Gastrocnemius medialis (tissue), 4 donors: Measurements from ENCODE around the gene NDUFS5. TPM values are rescaled to one million over a fixed set of nuclear protein-coding genes. Genes with fewer than 3 reads are reported as not detected.
"Not testable (repeated sequence)": the region's sequence is repeated elsewhere in the genome, so short reads cannot be mapped to it uniquely, and the experiment has no call there.

Source experiments
- ATAC-seq, 2 donors: fragments of 150-250 bp; one replicate each; pipeline ENCODE4 v1.9.1; 2016
- DNase-seq, 2 donors: peaks; one replicate each; pipeline ENCODE4 v3.0.0-alpha.2; 2019
- H3K27ac ChIP-seq, 4 donors: fragments of 200-600 bp; sonication (generic); 1 replicate in 1 of 4; 2 replicates in 3 of 4; pipeline ENCODE4 v1.5.1; 2016 to 2018; ENCODE audit warnings: mild to moderate bottlenecking in 2 of 4, moderate library complexity in 1 of 4
- H3K27me3 ChIP-seq, 3 donors: fragments of 200-600 bp; sonication (generic) in 2 of 3; 1 replicate in 1 of 3; 2 replicates in 2 of 3; pipeline versions ENCODE4 v1.5.1 to v1.6.0; 2016 to 2019; ENCODE audit warnings: mild to moderate bottlenecking in 1 of 3, moderate library complexity in 1 of 3
- H3K36me3 ChIP-seq, 2 donors: fragments of 200-600 bp; sonication (generic) in 1 of 2; one replicate each; pipeline ENCODE4 v1.5.1; 2017 to 2018
- H3K4me1 ChIP-seq, 2 donors: fragments of 200-600 bp; sonication (generic) in 1 of 2; one replicate each; pipeline ENCODE4 v1.5.1; 2016 to 2017; ENCODE audit warnings: mild to moderate bottlenecking in 2 of 2
- H3K4me3 ChIP-seq, 4 donors: fragments of 200-600 bp; sonication (generic) in 3 of 4; 1 replicate in 1 of 4; 2 replicates in 3 of 4; pipeline ENCODE4 v1.5.1; 2016 to 2019; ENCODE audit warnings: mild to moderate bottlenecking in 2 of 4
- H3K9me3 ChIP-seq, 3 donors: fragments of 200-600 bp; sonication (generic) in 2 of 3; 1 replicate in 1 of 3; 2 replicates in 2 of 3; pipeline ENCODE4 v1.5.1; 2016 to 2019
- POLR2A ChIP-seq, 2 donors: fragments of 450-650 bp; IDR thresholded peaks; one replicate each; pipeline ENCODE4 v1.6.1; 2017; ENCODE audit warnings: antibody characterized with exemption in 2 of 2, mild to moderate bottlenecking in 2 of 2, moderate library complexity in 2 of 2
- in situ Hi-C, 4 donors: fragments of 200-750 bp; cut with MboI; loops; one replicate each; pipeline versions ENCODE4 v1.15.0 to v1.8.0; 2017; ENCODE audit warnings: low sequenced_read_pairs in 4 of 4
- intact Hi-C: fragments of 100-400 bp; cut with DNase I; formaldehyde crosslinking; loops from one replicate; pipeline ENCODE4 v1.15.1; 2023; ENCODE audit warnings: low total_unique reads
- total RNA-seq, 4 donors: library from RNA; depleted of rRNA; stranded (reverse); fragments of >200 nt; gene quantifications; one replicate each; pipeline versions ENCODE4 v1.1.0 to v1.2.3, GENCODE V29; 2016
- TF ChIP-seq, protein P1 (sequence below), 5 experiments: fragments of 450-650 bp in 3 of 5; fragments of 200-600 bp in 2 of 5; sonication (generic) in 2 of 5; IDR thresholded peaks in 4 of 5; conservative IDR thresholded peaks in 1 of 5; 1 replicate in 4 of 5; 2 replicates in 1 of 5; pipeline ENCODE4 v1.5.1; 2016 to 2019; ENCODE audit warnings: antibody characterized with exemption in 5 of 5, mild to moderate bottlenecking in 3 of 5, moderate library complexity in 3 of 5

NDUFS5 gene
- total RNA-seq, result 100 to 1,000 TPM; 603 to 976 (median 911) TPM

DNA sequence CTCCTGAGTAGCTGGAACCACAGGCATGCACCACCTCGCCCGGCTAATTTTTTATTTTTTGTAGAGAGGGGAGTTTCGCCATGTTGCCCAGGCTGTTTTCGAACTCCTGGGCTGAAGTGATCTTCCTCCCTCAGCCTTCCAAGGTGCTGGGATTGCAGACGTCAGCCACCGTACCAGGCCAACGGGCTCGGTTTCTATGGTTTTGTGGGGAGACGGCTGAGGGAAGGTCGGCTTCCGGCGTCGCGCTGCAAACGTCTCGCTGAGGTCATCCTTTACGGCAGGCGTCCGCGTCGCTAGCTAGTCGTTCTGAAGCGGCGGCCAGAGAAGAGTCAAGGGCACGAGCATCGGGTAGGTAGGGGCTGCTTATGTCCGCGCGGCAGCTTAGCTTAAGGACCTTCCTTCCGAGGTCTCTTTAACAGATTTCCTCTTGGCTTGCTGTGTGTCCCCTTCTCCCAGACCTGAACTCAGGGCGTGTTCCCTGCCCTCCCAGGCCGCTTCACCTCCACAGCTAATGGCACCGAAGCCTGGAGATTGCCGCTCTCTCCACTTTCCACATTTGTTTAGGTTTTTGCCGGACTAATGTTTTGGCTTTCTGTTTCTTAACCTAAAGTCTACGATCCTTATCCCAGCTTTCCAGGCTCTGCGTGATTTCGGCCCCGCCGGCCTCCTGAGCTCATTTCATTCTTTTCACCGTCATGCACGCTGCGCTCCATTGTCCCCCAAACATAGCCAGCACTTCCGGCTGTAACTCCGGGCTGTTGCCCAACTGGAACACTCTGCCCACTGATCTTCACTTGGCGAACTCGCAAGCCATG is at the start of gene NDUFS5:
Gene NDUFS5, plus strand, starts transcription at position 300 of the 815 bp plus-strand sequence. CDS start 2,375 bp downstream, outside the sequence.
- ATAC-seq, result peak; percentile 95 to 96
- TF ChIP-seq, protein P1, sequence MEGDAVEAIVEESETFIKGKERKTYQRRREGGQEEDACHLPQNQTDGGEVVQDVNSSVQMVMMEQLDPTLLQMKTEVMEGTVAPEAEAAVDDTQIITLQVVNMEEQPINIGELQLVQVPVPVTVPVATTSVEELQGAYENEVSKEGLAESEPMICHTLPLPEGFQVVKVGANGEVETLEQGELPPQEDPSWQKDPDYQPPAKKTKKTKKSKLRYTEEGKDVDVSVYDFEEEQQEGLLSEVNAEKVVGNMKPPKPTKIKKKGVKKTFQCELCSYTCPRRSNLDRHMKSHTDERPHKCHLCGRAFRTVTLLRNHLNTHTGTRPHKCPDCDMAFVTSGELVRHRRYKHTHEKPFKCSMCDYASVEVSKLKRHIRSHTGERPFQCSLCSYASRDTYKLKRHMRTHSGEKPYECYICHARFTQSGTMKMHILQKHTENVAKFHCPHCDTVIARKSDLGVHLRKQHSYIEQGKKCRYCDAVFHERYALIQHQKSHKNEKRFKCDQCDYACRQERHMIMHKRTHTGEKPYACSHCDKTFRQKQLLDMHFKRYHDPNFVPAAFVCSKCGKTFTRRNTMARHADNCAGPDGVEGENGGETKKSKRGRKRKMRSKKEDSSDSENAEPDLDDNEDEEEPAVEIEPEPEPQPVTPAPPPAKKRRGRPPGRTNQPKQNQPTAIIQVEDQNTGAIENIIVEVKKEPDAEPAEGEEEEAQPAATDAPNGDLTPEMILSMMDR (IDR thresholded peaks at IDR 0.05 in 4 of 5, conservative IDR thresholded peaks at IDR 0.05 in 1 of 5), result peak in 1 of 5 experiments; percentile 15
- peak; percentile 86 to 95 for TF ChIP-seq POLR2A (IDR thresholded peaks at IDR 0.05)
- Histone ChIP-seq H3K4me1 (peaks cover 14 to 19% of the 10 kb centered on the region in 2 donors), H3K36me3 (peaks cover 0 to 32% of the 10 kb centered on the region in 2 donors), H3K27ac (peak within 1 kb of the TSS; percentile 91 to 97 (median 94)), H3K9me3 (no peaks in the 10 kb centered on the region), H3K27me3 (no peaks in the 10 kb centered on the region), H3K4me3 (peak within 1 kb of the TSS; percentile 68 to 91 (median 80))
- intact Hi-C loops (loop anchor here (1.0 to 2.0 kb wide), 4 partner anchors 35 to 382 kb away; partner anchors contain the start of genes AKIRIN1, MYCBP and RRAGC), in situ Hi-C loops (no loop called here)
- peak; percentile 82 to 90 for DNase-seq

DNA sequence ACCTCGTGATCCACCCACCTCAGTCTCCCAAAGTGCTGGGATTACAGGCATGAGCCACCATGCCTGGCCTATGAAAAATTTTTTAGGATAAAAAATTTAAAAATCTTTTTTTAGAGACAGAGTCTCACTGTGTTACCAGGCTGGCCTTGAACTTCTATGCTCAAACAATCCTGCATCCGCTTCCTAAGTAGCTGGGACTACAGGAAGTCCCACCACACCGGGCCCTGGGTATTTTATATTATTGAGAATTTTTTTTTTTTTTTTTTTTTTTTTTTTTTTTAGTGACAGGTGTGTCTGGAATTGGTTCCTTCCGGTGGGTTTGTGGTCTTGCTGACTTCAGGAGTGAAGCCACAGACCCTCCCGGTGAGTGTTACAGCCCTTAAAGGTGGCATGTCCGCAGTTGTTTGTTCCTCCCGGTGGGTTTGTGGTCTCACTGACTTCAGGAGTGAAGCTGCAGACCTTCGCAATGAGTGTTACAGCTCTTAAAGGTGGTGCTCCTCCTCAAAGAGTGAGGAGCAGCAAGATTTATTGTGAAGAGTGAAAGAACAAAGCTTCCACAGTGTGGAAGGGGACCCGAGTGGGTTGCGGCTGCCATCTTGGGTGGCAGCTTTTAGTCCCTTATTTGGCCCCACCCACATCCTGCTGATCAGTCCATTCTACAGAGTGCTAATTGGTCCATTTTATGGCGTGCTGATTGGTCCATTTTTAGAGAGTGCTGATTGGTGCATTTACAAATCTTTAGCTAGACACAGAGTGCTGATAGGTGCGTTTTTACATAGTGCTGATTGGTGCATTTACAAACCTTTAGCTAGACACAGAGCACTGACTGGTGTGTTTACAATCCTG is 48.5 kb upstream of the NDUFS5 start:
- H3K4me1 ChIP-seq, H3K4me3 ChIP-seq, H3K27ac ChIP-seq, in situ Hi-C loops, H3K9me3 ChIP-seq, ATAC-seq, DNase-seq, intact Hi-C loops, H3K27me3 ChIP-seq, H3K36me3 ChIP-seq: not testable (repeated sequence)

DNA sequence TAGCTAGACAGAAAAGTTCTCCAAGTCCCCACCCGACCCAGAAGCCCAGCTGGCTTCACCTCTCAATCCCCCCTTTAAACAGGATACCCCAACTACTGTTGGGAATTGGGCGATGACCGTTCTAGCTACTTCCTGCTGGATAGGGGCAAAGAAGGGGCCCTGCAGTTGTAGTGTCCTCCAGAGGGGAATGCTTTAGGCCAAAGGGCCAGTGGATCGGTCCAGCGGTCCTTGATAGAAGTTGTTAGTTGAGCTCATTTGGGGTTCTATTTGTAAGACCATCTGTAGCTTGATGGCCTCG is 48.0 kb upstream of the NDUFS5 start:
- H3K36me3 ChIP-seq, H3K27me3 ChIP-seq, intact Hi-C loops, H3K4me3 ChIP-seq, H3K27ac ChIP-seq, in situ Hi-C loops, ATAC-seq, H3K9me3 ChIP-seq, H3K4me1 ChIP-seq, DNase-seq: not testable (repeated sequence)

DNA sequence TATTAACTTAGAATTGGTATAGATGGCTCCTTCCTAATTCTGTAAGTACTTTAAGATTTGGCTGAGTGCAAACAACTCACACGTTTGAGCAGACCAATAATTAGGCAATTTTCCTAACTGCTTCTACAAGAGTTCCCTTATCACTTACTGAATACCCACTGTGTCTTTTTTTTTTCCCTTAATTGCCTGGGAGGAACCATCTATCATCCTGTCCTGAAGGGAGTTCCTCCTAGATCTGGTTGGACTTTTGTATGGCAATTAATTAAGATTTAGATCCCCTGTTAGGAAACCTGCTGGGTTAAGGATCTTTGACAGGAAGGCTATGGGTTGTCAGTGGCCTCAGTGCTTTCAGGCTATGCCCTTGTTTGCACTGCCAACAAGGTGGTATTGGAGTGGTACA is 46.8 kb upstream of the NDUFS5 start:
- H3K4me1 ChIP-seq, H3K27me3 ChIP-seq, intact Hi-C loops, H3K4me3 ChIP-seq, H3K27ac ChIP-seq, H3K36me3 ChIP-seq, in situ Hi-C loops, ATAC-seq, DNase-seq, H3K9me3 ChIP-seq: not testable (repeated sequence)

DNA sequence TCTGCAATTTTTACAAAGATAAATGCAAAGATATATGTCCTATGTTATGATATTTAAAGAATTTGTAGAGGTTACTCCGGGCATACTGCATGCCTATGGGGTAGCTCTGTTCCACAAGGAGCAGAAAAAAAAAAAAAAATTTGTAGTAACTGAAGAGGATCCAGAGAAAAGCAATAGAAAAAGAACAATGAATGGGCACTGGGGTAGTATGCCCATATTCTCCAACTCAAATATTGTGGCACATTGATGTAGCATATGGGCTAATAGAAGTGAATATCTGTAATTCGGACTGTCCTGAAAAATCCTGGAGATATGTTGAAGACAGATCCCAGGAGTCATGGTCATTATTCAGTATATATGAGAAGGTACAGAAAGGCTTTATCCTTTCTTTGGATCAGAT is 36.2 kb upstream of the NDUFS5 start:
- DNase-seq, result no peak
- intact Hi-C loops, result loop anchor here (2.0 kb wide), 1 partner anchor 117 kb away; the partner anchor contains the start of gene MYCBP
- TF ChIP-seq POLR2A (IDR thresholded peaks at IDR 0.05), result no peak
- TF ChIP-seq, protein P1 (IDR thresholded peaks at IDR 0.05 in 4 of 5, conservative IDR thresholded peaks at IDR 0.05 in 1 of 5), result no peak
- Histone ChIP-seq H3K4me3 (peak overlapping the region in 1 of 4 donors; percentile 84), H3K9me3 (no peaks in the 10 kb centered on the region), H3K36me3 (no peaks in the 10 kb centered on the region), H3K4me1 (peaks cover 18 to 21% of the 10 kb centered on the region in 2 donors), H3K27me3 (no peaks in the 10 kb centered on the region), H3K27ac (peak overlapping the region; percentile 91 to 98 (median 92))
- ATAC-seq, result no peak
- in situ Hi-C loops, result loop anchor here in 1 of 4 donors (10.0 kb wide), 2 partner anchors 95 to 125 kb away; no protein-coding TSS in a partner anchor

DNA sequence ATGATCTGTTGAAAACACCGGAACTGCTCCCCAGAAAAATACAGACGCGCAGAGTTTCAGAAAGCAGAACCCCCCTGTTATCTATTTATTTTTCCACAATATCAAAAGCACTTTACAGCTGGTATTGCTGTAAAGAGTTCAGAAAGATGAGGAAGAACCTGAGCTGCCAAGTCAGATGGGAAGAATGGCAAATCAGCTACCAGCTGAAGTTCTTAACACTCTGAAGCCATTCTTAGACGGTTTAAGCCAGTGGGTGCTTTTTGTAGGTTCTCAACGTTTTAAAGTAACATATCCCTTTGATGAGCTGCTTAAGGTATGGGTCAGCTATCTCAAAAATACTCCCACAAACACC is 35.8 kb upstream of the NDUFS5 start:
- H3K4me1 ChIP-seq, result peaks cover 18 to 21% of the 10 kb centered on the region in 2 donors
- intact Hi-C loops (loop anchor here (2.0 kb wide), 1 partner anchor 118 kb away; the partner anchor contains the start of gene MYCBP), in situ Hi-C loops (loop anchor here in 1 of 4 donors (10.0 kb wide), 2 partner anchors 94 to 126 kb away; no protein-coding TSS in a partner anchor)
- H3K4me3 ChIP-seq, result peak overlapping the region; percentile 74 to 98 (median 91)
- ATAC-seq (peak; percentile 10 to 28), DNase-seq (no peak)
- no peaks in the 10 kb centered on the region for H3K27me3 ChIP-seq
- TF ChIP-seq, protein P1 (IDR thresholded peaks at IDR 0.05 in 4 of 5, conservative IDR thresholded peaks at IDR 0.05 in 1 of 5), result no peak
- TF ChIP-seq POLR2A (IDR thresholded peaks at IDR 0.05), result no peak
- peak overlapping the region; percentile 91 to 98 (median 92) for H3K27ac ChIP-seq
- H3K9me3 ChIP-seq, result no peaks in the 10 kb centered on the region
- H3K36me3 ChIP-seq, result no peaks in the 10 kb centered on the region
